ENCODE measurements around the gene AGAP1.
A peak's percentile ranks its signal among the peaks of the same experiment; 100 is the strongest.

The AGAP1 gene

DNA sequence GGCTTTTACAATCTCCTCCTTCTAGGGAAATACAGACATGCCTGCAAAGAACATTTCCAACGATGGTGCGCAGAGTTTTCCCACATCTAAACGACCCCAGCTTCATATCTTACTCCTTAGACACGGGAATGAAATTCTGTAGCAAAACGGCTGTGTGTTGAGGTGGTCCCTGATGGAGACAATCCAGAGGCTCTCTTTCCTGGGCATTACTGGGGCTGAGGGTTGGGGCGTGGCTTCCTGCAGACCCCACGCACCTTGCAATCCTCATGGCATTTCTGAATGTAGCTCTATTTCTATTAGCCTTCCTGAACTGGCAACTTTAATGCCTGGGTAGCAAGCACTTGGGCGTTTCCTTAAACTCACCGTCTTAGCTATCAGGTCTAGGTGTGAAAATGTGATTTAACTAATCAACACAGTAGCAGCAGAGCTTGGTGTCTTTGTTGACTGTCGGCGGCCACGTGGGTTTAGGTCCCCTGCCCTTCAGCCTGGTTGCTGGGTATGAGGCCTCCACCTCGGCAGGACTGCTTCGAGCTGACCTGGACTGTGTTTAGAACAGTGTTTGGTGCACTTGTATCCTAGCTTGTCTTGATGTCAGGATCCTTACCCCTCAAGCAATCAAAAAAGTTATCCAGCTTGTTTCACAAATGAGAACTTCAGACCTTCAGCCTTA lies 431.5 kb downstream of the AGAP1 start:
- H3K4me1 ChIP-seq (ENCODE audit: insufficient read depth, poor library complexity, severe bottlenecking): no peaks in the 10 kb centered on the region
- no peak for TF ChIP-seq CTCF (IDR thresholded peaks at IDR 0.05; ENCODE audit: poor library complexity, severe bottlenecking)
- H3K27me3 ChIP-seq (ENCODE audit: insufficient read depth, poor library complexity, severe bottlenecking): no peaks in the 10 kb centered on the region
- H3K9me3 ChIP-seq (ENCODE audit: severe bottlenecking): no peaks in the 10 kb centered on the region
- H3K4me3 ChIP-seq (ENCODE audit: severe bottlenecking): no peak overlapping the region
- no peak overlapping the region for H3K27ac ChIP-seq (ENCODE audit: poor library complexity, severe bottlenecking)
- H3K36me3 ChIP-seq (ENCODE audit: low read depth): peaks cover 4% of the 10 kb centered on the region; the same call in 1 of the 2 replicates
- DNase-seq (ENCODE audit: low spot score): peak; percentile 9
- ATAC-seq (ENCODE audit: low read depth): no peak

- Histone ChIP-seq H3K9me3 (ENCODE audit: severe bottlenecking) (no peaks in the 10 kb centered on the region), H3K27ac (ENCODE audit: poor library complexity, severe bottlenecking) (no peak overlapping the region), H3K4me3 (ENCODE audit: severe bottlenecking) (no peak overlapping the region), H3K27me3 (ENCODE audit: insufficient read depth, poor library complexity, severe bottlenecking) (no peaks in the 10 kb centered on the region), H3K4me1 (ENCODE audit: insufficient read depth, poor library complexity, severe bottlenecking) (no peaks in the 10 kb centered on the region), H3K36me3 (ENCODE audit: low read depth) (peaks cover 4% of the 10 kb centered on the region; the same call in 1 of the 2 replicates)
- no peak for TF ChIP-seq CTCF (IDR thresholded peaks at IDR 0.05; ENCODE audit: poor library complexity, severe bottlenecking)
- ATAC-seq (ENCODE audit: low read depth): no peak
- peak; percentile 18 for DNase-seq (ENCODE audit: low spot score)
Observed at GRCh38 chr2:235926229-235926628, 432.4 kb downstream of the AGAP1 start.

- H3K36me3 ChIP-seq (ENCODE audit: low read depth): 0 out of 2 replicates have a peak, but pooled peaks cover 3% of the 10 kb centered on the region
- ATAC-seq (ENCODE audit: low read depth): no peak
- no peak overlapping the region for H3K27ac ChIP-seq (ENCODE audit: poor library complexity, severe bottlenecking)
- no peak for DNase-seq (ENCODE audit: low spot score)
- no peaks in the 10 kb centered on the region for H3K9me3 ChIP-seq (ENCODE audit: severe bottlenecking)
- H3K4me1 ChIP-seq (ENCODE audit: insufficient read depth, poor library complexity, severe bottlenecking): no peaks in the 10 kb centered on the region
- no peaks in the 10 kb centered on the region for H3K27me3 ChIP-seq (ENCODE audit: insufficient read depth, poor library complexity, severe bottlenecking)
- TF ChIP-seq CTCF (IDR thresholded peaks at IDR 0.05; ENCODE audit: poor library complexity, severe bottlenecking): no peak
- H3K4me3 ChIP-seq (ENCODE audit: severe bottlenecking): no peak overlapping the region
Observed at GRCh38 chr2:235928751-235929370, 435.0 kb downstream of the AGAP1 start.

- TF ChIP-seq CTCF (IDR thresholded peaks at IDR 0.05; ENCODE audit: poor library complexity, severe bottlenecking): no peak
- Histone ChIP-seq H3K27ac (ENCODE audit: poor library complexity, severe bottlenecking) (no peak overlapping the region), H3K4me3 (ENCODE audit: severe bottlenecking) (no peak overlapping the region), H3K27me3 (ENCODE audit: insufficient read depth, poor library complexity, severe bottlenecking) (no peaks in the 10 kb centered on the region), H3K9me3 (ENCODE audit: severe bottlenecking) (no peaks in the 10 kb centered on the region), H3K4me1 (ENCODE audit: insufficient read depth, poor library complexity, severe bottlenecking) (no peaks in the 10 kb centered on the region), H3K36me3 (ENCODE audit: low read depth) (0 out of 2 replicates have a peak, but pooled peaks cover 3% of the 10 kb centered on the region)
- DNase-seq (ENCODE audit: low spot score) (no peak), ATAC-seq (ENCODE audit: low read depth) (no peak)
Observed at GRCh38 chr2:235930701-235931100, 436.9 kb downstream of the AGAP1 start.

GRCh38 chr2:235931676-235932075 lies 437.8 kb downstream of the AGAP1 start:
- Histone ChIP-seq H3K36me3 (ENCODE audit: low read depth) (peaks cover 3% of the 10 kb centered on the region; the same call in 1 of the 2 replicates), H3K9me3 (ENCODE audit: severe bottlenecking) (no peaks in the 10 kb centered on the region), H3K27me3 (ENCODE audit: insufficient read depth, poor library complexity, severe bottlenecking) (no peaks in the 10 kb centered on the region), H3K4me1 (ENCODE audit: insufficient read depth, poor library complexity, severe bottlenecking) (no peaks in the 10 kb centered on the region), H3K27ac (ENCODE audit: poor library complexity, severe bottlenecking) (no peak overlapping the region), H3K4me3 (ENCODE audit: severe bottlenecking) (no peak overlapping the region)
- no peak for ATAC-seq (ENCODE audit: low read depth)
- DNase-seq (ENCODE audit: low spot score): peak; percentile 34
- no peak for TF ChIP-seq CTCF (IDR thresholded peaks at IDR 0.05; ENCODE audit: poor library complexity, severe bottlenecking)

Measured in RWPE2 (cell line).